ENCODE measurements around the gene TTLL12. TPM values are rescaled to one million over a fixed set of nuclear protein-coding genes. Genes with fewer than 3 reads are reported as not detected.

Gene TTLL12
- total RNA-seq, 2 donors from 2014 or later, result 13.9 to 16.0 TPM

- no peak for DNase-seq (ENCODE audit: low spot score)
- intact Hi-C loops (cut with DNase I), result no loop called here
Observed at GRCh38 chr22:43202756-43203410, 15.9 kb upstream of the TTLL12 start.

GRCh38 chr22:43202326-43202725 is 15.4 kb upstream of the TTLL12 start:
- no peak for DNase-seq (ENCODE audit: low spot score)
- intact Hi-C loops (cut with DNase I), result no loop called here

GRCh38 chr22:43201486-43202219 is 14.7 kb upstream of the TTLL12 start:
- DNase-seq (ENCODE audit: low spot score), result no peak
- intact Hi-C loops (cut with DNase I), result no loop called here

GRCh38 chr22:43200555-43200954 is 13.6 kb upstream of the TTLL12 start:
- intact Hi-C loops (cut with DNase I), result no loop called here
- no peak for DNase-seq (ENCODE audit: low spot score)

GRCh38 chr22:43200031-43200430 is 13.1 kb upstream of the TTLL12 start:
- no peak for DNase-seq (ENCODE audit: low spot score)
- intact Hi-C loops (cut with DNase I), result no loop called here

GRCh38 chr22:43199541-43199940 is 12.6 kb upstream of the TTLL12 start:
- intact Hi-C loops (cut with DNase I), result loop anchor here in 1 of 2 donors (5.0 kb wide), 2 partner anchors 528 to 1362 kb away; no protein-coding TSS in a partner anchor
- DNase-seq (ENCODE audit: low spot score), result no peak

GRCh38 chr22:43198936-43199335 is 12.0 kb upstream of the TTLL12 start:
- DNase-seq (ENCODE audit: low spot score), result no peak
- intact Hi-C loops (cut with DNase I), result loop anchor here in 1 of 2 donors (5.0 kb wide), 2 partner anchors 528 to 1362 kb away; no protein-coding TSS in a partner anchor

- intact Hi-C loops (cut with DNase I), result loop anchor here in 1 of 2 donors (5.0 kb wide), 2 partner anchors 529 to 1361 kb away; no protein-coding TSS in a partner anchor
- no peak for DNase-seq (ENCODE audit: low spot score)
Observed at GRCh38 chr22:43198126-43198525, 11.2 kb upstream of the TTLL12 start.

- no peak for DNase-seq (ENCODE audit: low spot score)
- intact Hi-C loops (cut with DNase I), result loop anchor here in 1 of 2 donors (1.0 to 5.0 kb wide), 3 partner anchors 41 to 1360 kb away; no protein-coding TSS in a partner anchor
Observed at GRCh38 chr22:43197271-43197941, 10.5 kb upstream of the TTLL12 start.

GRCh38 chr22:43191831-43192230 is 4.9 kb upstream of the TTLL12 start:
- intact Hi-C loops (cut with DNase I), result no loop called here
- no peak for DNase-seq (ENCODE audit: low spot score)

GRCh38 chr22:43188829-43189545 is 2.1 kb upstream of the TTLL12 start:
- no peak for DNase-seq (ENCODE audit: low spot score)
- intact Hi-C loops (cut with DNase I), result no loop called here

- DNase-seq (ENCODE audit: low spot score), result peak; percentile 99
- intact Hi-C loops (cut with DNase I), result no loop called here
Observed at GRCh38 chr22:43187171-43188099, 501 bp upstream of the TTLL12 start.

GRCh38 chr22:43185860-43186261 is 1.1 kb downstream of the TTLL12 start:
- intact Hi-C loops (cut with DNase I), result no loop called here

GRCh38 chr22:43183496-43184277 is 3.2 kb downstream of the TTLL12 start:
- intact Hi-C loops (cut with DNase I), result no loop called here

More at GRCh38 chr22:43185860-43186261, 1.1 kb downstream of the TTLL12 start:
- DNase-seq (ENCODE audit: low spot score), result no peak

GRCh38 chr22:43182726-43183125 is 4.2 kb downstream of the TTLL12 start:
- no peak for DNase-seq (ENCODE audit: low spot score)
- intact Hi-C loops (cut with DNase I), result no loop called here

More at GRCh38 chr22:43183496-43184277, 3.2 kb downstream of the TTLL12 start:
- no peak for DNase-seq (ENCODE audit: low spot score)

- intact Hi-C loops (cut with DNase I), result no loop called here
- no peak for DNase-seq (ENCODE audit: low spot score)
Observed at GRCh38 chr22:43182118-43182517, 4.8 kb downstream of the TTLL12 start.

GRCh38 chr22:43181321-43182076 is 5.4 kb downstream of the TTLL12 start:
- intact Hi-C loops (cut with DNase I), result no loop called here
- no peak for DNase-seq (ENCODE audit: low spot score)
